NOMO-1 (cell line): ENCODE results near the gene KDM4C.
A peak's percentile ranks its signal among the peaks of the same experiment; 100 is the strongest.

Experiments used
- DNase-seq, 2 experiments: peaks; one replicate each; lab custom pipeline; 2025; ENCODE audit not compliant: unreplicated experiment in 2 of 2; lab: John Stamatoyannopoulos, UW

The KDM4C gene

DNA sequence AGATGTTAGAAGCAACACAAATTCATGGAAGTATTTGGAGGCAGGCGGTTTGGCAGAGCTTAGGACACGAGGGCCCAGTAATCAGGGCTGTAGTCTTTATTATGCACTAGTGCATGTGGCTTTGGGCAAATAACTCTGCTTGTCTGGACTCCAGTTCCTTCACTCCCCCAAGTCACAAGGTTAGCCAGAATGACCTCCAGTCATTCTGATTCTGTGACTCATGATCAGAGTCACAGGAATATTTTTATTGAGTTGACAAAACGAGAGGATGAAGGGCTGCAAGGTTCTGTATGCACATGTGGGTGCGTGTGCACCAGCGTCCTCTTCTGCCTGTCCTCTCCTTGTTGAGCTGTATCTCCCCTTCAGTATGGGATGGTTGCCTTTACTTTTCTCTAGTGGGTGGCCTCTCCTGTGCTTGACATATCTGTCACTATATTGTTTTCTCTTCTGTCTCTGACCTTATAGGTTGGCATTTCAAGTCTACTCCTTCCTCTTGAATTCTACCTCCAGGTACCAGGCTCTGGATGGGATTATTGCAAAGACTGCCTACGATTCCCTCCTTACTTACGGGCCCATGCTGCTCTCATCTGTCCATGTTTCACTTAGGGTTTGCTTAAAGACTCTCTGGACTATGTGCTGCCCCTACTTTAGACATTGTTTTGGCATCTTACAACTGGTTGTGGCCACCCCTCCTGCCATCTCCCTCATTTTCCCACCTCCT, 94.6 kb downstream of the KDM4C start:
- DNase-seq, result no peak

DNA sequence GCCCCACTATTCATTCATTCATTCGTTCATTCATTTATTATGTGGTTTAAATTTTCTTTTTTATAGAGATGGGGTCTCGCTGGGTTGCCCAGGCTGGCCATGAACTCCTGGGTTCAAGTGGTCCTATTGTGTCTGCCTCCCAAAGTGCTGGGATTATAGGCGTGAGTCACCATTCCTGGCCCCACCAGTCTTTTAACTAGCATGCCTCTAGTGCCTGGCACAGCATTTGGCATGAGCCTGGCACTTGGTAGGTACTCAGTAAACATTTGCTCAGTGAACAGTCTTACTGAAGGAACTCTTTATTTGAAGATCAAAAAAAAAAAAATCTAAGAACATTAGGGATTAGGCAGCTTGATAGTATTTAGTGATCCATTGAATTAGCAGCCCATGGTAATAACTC, 98.1 kb downstream of the KDM4C start:
- DNase-seq, result no peak

DNA sequence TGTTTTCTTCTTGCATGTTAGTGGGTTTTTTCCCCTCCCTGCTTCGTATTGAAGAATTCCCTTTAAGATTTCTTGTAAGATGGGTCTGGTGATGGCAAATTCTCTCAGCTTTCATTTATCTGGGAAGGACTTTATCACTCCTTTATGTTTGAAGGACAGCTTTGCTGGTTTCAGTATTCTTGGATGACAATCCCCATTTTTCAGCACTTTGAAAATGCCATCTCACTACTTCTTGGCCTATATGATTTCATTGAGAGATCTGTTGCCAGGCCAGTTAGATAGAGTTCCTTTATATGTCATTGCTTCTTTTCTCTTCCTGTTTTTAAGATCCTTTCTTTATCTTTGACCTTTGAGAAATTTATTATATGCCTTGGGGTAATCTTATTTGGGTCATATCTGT, 106.3 kb downstream of the KDM4C start:
- no peak for DNase-seq

DNA sequence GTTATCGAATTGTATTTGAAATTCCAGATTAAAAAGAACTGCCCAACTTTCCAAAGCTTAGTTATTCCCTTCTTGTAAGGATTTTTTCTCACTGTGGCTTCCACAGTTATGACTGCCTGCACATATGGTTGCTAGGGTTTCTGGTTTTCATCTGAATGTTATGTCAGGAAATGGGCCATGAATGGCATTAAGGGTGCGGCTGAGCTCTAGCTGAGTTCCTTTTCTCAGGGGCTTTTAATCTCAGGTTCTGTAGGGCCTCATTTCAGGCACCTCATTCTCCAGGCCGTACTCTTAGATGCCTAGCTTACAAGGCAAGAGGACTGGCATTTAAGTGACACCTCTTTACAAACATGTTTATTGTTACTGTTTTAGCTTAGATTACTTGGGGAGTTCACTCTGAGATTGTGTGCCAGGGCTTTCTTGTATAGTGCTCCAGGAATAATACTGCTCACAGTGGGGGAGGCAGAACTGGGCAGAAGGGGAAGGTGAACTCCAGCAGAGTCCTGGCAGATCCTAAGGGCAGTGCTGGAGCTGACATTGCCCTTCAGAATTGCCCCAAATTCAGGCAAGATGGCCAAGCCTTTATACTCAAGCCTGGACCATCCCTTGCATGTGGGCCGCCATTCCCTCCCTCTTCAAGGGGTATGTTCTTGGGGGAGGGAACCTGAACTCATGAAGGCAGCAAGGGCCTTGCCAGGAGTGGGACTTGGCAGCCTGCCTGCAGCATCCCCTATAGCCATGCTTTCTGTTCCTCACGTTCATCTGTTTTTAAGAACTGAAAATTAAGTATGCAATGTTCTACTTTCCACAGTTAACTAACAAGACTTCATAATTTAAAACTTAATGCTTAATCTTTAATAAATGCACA, 111.5 kb downstream of the KDM4C start:
- DNase-seq, result no peak

DNA sequence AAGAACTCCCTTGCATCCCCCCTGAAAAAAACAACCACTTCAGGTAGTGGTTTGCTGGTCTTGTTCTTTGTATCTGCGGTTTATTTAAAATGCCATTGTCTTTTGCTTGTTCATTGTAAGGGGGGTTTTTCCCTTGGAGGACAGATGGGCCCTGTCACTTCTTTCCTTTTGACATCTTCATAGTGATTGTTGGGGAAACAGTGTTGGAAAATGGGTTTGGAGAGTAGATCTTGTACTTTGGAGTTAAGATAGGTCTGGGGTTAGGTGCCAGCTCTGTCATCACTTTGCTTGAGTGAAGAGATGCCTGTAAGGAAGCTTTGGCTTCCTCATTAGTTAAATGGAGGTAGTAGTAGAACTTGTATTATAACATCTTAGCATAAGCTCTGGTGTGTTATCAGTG, 112.4 kb downstream of the KDM4C start:
- DNase-seq, result no peak

DNA sequence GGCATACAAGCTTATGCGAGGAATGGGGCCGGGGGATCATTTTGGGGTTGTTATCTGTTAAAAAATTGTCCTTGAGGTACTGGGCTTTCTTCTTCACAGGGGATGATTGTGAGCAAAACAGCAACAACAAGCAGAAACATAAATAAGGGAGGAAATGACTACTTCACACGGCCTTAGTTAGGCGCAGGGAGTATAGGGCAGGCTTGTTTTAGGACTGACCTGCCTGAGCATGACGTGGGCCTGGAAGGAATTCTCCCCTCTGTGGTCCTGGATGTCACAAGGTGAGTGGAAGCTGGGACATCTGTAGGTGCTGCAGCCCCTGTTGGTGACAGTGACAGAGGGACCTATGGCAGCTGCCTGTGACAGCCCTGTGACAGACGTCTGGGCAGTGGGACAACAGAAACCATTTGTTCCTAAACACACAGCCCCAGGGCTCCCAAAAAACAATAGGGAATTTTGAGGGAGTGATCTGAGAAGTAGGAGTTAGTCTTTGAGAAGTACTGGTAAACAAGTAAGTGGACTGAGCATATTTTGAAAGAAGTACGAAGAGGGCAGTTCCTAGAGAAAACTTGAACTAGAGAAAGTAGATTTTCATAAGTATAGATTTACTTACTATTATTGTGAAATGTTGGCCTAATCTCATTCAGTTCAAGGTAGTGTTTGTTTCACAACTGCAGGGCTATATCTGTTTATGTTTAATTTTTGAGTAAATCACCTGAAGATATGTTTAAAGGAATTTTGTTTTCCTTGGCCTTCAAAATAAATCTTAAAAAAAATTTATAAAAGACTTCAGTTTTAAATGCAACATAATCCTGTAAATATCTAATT, 113.1 kb downstream of the KDM4C start:
- DNase-seq, result no peak

DNA sequence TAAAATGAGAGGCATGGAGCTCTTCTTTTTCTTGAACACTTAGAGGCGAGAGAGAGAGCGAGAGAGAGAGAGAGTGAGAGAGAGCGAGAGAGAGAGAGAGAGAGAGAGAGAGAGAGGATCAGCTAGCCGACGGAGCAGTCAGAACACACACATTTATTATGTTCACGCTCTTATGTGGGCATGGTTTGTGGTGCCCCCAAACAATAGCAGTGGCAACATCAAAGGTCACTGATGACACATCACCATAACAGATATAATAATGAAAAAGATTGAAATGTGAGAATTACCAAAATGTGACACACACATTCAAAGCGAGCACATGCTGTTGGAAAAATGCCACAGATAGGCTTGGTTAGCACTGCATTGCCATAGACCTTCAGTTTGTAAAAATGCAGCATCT, 116.1 kb downstream of the KDM4C start:
- DNase-seq, result no peak

DNA sequence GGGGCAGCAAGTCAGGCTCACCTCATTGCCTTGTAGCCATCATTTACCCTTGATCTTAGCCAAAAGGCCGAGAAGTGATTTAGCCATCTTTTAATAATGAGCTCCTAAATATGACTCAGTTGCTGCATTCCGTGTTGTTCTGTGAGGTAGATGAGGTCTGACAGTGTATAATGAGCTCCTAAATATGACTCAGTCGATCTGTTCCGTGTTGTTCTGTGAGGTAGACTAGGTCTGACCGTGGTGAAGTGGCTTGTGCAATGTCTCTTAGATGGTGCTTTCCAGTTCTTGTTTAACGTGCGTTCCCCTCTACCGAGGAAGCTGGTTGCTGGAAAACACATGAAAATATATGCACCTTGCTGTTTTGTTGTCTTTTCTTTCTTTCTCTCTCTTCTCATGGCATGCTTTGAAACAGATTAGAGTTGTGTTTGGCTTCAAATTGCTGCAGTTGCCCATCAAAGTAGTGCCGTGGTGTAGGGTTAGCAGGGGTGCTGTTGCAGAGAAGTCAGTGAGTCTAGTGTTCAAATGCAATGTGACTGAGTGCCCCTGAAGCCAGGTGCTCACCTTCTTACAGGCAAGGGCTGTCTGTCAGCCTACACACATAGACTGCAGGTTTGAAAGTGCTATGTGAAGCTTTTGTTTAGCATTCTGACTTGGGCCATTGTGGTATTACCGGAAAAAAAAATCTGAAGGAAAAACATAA, 118.6 kb downstream of the KDM4C start:
- DNase-seq, result no peak

DNA sequence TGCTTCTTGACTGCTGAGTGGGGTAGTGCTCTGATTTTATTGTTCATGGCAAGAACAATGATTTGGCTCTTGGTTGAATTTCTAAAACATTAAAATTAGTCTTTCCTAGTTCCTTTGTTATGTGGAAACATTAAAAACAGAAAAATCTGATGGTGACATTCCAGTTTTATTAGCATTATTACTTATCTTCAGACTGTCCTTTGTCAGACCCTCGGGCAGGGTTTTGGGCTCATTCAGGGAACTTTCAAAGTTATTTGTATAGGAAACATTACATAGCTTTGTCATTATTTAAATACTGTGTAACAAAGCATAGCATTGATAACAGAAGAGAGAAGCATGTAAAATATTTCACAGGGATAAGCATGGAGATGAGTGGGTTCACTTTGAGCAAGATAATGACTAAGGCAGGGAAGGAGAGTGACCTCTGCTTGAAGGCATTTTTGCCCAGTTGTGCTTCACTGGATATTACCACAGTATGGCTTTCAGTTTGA, 119.9 kb downstream of the KDM4C start:
- DNase-seq, result no peak

DNA sequence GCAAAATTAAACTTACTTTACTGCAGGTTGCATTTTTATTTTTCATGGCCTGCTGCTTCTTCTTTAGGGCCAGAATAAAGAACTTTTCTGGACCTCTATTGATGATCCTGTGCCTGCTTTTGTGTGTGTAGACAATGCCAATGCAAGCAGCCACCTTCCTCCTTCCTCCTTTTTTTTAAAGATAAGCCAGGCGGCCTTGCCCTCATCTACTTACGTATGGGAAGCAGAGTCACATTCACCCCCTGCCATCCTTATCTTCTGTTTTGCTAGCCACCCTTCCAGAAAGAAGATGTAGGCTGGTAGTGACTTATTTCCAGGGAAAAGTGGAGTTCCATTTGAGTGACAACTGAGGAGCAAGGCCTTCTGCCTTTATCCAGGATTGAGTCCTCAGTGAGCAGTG, 122.9 kb downstream of the KDM4C start:
- no peak for DNase-seq

DNA sequence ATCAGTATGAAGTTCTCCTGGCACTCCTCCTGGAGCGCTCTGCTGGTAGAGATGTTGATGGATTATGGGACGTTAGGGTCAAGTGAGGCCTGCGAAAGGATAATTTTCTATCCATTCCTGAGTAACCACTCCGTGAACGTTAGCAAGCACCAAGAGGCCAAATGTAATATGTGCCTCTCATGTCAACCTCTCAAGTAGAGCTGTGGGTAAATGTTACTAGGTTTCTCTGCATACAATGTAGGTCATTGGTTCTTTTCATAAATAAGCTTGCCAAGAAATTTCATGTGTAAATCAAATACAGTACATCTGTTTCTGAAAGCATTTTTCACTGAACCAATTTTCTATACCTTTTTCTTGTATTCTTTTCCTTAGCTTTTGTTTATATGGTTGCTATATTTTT, 126.3 kb downstream of the KDM4C start:
- no peak for DNase-seq

DNA sequence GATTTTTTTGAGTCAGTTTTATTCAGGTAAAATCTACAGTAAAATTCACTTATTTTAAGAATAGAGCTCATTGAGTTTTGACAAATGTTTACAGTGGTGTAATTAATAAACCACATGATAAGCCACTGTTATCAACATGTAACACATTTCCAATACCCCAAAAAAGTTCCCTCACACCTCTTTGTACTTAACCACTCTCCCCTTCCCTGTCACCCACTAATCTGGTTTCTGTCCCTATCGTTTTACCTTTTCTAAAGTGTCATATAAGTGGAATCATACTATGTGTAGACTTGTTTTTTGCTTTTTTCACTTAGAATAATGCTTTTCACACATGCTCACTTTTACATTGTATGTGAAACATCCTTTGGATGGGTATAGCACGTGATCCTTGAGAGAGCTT, 127.2 kb downstream of the KDM4C start:
- DNase-seq, result no peak

DNA sequence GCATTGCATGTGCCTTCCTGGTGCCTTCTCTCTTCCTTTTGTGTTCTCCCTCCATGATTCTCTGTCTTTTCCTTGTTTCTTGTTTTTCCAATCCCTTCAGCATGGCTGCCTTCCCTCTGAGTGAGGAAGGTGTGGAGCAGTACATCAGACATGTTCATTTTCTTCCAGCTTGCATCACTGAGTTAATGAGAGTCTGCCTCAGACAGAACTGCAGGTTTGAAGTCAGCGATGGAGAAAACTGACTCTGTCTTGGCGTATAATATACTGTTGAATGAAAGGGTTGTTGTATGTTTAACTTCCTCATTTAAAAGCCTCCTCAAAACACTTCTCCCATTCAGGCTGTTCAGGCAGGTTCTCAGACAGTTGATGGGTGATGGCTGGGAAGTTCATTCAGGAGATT, 129.3 kb downstream of the KDM4C start:
- DNase-seq, result no peak

DNA sequence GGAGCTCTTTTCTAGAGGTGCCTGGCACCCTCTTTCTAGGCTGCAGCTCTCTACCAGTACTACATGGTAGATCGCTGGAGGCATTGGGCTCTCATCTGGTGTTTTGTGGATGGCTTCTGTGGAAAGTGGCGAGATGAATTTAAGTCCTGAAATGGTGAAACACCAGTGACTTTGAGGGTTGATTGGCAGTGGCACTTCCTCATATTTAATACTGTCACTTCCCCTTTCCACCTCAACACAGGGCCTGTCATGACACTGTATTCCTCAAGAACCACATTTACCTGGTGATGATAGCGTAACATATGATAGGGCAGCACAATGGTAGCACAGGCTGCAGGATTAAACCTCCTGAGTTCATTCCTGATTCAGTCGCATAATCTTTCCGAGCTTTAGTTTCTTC, 132.1 kb downstream of the KDM4C start:
- peak; percentile 7 to 28 for DNase-seq

DNA sequence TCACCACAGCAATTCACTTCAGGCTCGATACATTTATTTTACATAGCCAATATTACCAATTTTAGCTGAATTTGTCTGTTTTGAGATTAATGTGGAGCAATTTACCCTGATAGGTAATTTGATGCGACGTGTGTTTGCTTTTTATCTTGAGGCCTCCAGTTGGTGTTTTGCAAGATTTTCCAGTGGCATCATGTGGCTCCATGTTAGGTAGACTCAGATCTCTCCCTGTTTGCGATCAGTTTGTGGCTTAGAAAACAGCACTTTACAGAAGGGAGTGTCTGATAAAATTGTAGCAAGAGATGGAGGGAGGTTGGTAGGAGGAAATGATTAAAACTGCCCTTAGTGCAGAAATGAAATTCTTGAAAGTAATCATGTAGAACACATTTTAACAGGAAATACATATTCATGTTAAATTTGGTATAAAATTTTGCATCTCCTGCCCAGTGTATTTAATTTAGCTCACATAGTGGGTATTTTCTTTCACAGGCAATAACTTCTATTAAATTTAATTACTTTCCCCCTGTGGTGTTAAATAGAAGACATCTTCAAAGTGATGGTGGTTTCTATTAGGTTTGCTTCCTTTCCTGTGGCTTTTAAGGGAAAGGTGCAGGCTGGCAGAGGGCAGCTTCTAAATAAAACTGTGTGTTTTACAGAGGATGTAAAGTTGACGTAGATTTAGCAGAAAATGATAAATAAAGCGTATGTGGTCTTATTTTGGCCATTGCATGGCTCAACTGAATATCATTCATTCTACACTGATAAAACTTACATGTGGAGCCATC, 135.8 kb downstream of the KDM4C start:
- DNase-seq, result no peak

DNA sequence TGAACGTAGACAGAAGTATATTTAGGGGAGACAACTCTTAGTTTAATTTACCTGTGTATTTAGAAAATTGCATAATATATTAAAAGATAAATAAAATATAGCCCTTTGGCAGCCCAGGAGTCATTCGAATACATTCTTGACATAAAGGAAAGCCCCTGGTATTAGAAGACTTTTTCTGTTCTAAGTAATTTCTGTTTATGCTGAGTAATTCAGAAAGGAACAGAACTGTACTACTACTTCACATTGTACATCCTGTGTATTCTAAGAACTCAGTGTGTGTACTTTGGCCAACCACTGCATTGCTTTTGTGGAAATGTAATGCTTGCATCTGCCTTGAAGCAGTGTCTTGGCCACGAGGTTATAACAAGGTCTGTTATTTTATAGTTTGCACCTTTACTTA, 136.4 kb downstream of the KDM4C start:
- no peak for DNase-seq

DNA sequence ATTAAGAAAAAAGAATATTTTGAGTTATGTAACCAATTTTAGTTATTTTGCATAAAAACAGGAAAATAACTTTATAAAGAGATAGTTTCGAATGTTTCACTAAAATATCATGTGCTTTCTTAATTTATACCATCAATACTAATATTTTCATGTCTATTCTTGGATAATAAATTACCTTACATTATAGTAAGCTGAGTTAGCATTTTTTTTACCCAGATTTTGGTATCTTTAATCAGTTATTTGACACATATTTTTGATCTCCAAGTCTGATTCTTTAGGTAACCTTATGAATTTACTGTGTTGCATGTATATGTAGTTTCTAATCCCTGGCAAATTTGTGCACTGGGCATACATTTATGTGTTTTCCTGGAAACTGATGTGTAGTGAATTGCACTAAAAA, 138.0 kb downstream of the KDM4C start:
- DNase-seq, result no peak

DNA sequence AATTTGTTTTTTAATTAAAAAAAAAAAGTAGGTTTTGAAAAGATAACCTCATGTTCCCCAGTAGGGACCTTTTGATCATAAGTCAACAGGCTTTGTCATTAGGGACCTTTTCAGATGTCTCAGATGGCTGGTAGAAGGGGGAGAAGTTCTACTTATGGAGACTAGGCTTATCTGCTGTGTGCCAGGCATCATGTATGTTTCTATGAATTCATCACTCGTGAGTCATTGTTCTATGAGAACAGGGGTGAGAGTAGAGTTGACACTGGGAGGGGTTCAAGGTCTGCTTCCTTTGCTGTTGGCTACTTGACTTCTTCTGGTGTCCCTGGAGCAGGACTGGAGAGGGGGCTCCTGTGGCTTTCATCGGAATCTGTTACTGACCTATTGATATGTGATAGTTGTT, 138.8 kb downstream of the KDM4C start:
- DNase-seq, result no peak

DNA sequence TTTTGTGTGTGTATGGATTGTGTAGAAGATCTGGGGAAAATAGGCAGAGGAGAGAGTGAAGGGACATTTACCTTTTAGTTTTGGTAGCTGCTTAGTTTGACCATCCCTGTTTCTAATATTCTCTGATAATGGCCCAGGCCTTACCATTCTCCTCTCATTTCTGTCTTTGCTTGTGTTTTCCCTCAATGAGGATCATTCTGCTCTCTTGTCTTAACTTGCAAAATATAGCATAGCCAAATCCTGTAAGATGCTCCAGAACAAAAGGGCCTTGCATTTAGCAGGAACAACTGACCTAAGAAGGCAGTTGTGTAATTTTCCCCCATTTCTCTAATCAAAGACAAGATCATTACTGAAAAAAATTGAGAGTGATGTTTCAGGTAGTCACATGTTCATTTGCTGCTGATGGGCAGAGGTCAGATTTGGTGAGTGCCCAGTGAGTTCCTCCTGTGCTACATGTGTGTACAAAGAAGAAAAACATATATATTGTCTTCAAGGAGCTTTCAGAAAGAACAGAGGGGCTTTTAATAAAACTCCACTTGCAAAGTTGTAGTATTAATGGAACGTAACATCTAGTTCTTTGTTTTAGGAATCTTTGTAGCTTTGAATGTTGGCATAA, 139.5 kb downstream of the KDM4C start:
- DNase-seq, result no peak
